ENCODE data around the gene ITCH.

The ITCH gene

GRCh38 chr20:34549291-34549928, 186.3 kb downstream of the ITCH start (continued):
- TF ChIP-seq ZNF18 (tag by site-specific recombination; IDR thresholded peaks at IDR 0.05) (no peak), ZFP3 (tag by site-specific recombination; IDR thresholded peaks at IDR 0.05; ENCODE audit: low read depth) (no peak), ZNF341 (tag by site-specific recombination; IDR thresholded peaks at IDR 0.05; ENCODE audit: low read depth) (no peak), ZFP41 (tag by site-specific recombination; IDR thresholded peaks at IDR 0.05; ENCODE audit: borderline replicate concordance) (no peak), ZNF274 (IDR thresholded peaks at IDR 0.05; ENCODE audit: low read length) (no peak), ZNF274 (tag by site-specific recombination; IDR thresholded peaks at IDR 0.05; ENCODE audit: borderline replicate concordance) (no peak), ZNF600 (tag by site-specific recombination; IDR thresholded peaks at IDR 0.05) (peak; percentile 92), ZNF26 (tag by site-specific recombination; IDR thresholded peaks at IDR 0.05) (no peak), KLF10 (tag by site-specific recombination; IDR thresholded peaks at IDR 0.05) (peak; percentile 70), ZNF488 (tag by site-specific recombination; IDR thresholded peaks at IDR 0.05) (no peak), OSR2 (tag by site-specific recombination; IDR thresholded peaks at IDR 0.05) (peak; percentile 13; the same call in 1 of the 2 replicates), ZNF404 (tag by site-specific recombination; IDR thresholded peaks at IDR 0.05) (no peak), BCL11B (tag by site-specific recombination; IDR thresholded peaks at IDR 0.05; ENCODE audit: low read depth) (no peak), ZNF280C (tag by site-specific recombination; IDR thresholded peaks at IDR 0.05) (no peak), ZNF16 (tag by site-specific recombination; IDR thresholded peaks at IDR 0.05; ENCODE audit: low read depth) (no peak), ZNF433 (tag by site-specific recombination; IDR thresholded peaks at IDR 0.05; ENCODE audit: low read depth) (no peak), ZNF175 (tag by site-specific recombination; IDR thresholded peaks at IDR 0.05) (no peak), ZNF214 (tag by site-specific recombination; IDR thresholded peaks at IDR 0.05; ENCODE audit: borderline replicate concordance) (no peak), RBAK (tag by site-specific recombination; IDR thresholded peaks at IDR 0.05) (no peak), ZNF529 (tag by site-specific recombination; IDR thresholded peaks at IDR 0.05; ENCODE audit: insufficient replicate concordance) (no peak), ZBTB26 (tag by site-specific recombination; optimal IDR thresholded peaks at IDR 0.05) (no peak), ZNF76 (tag by site-specific recombination; IDR thresholded peaks at IDR 0.05; ENCODE audit: borderline replicate concordance, low read depth) (no peak), ZNF837 (tag by site-specific recombination; IDR thresholded peaks at IDR 0.05) (no peak), ZBTB6 (tag by site-specific recombination; IDR thresholded peaks at IDR 0.05) (no peak), ZNF324 (tag by site-specific recombination; IDR thresholded peaks at IDR 0.05) (no peak), ZNF114 (tag by site-specific recombination; IDR thresholded peaks at IDR 0.05) (no peak), ZBTB21 (tag by site-specific recombination; IDR thresholded peaks at IDR 0.05) (no peak), ZNF350 (tag by site-specific recombination; IDR thresholded peaks at IDR 0.05) (no peak), ZNF843 (tag by site-specific recombination; IDR thresholded peaks at IDR 0.05) (no peak), ZNF654 (tag by site-specific recombination; IDR thresholded peaks at IDR 0.05; ENCODE audit: low read depth) (no peak), ZNF561 (tag by site-specific recombination; IDR thresholded peaks at IDR 0.05; ENCODE audit: borderline replicate concordance) (0 out of 2 replicates have a peak, but pooled peaks have one; percentile 32), ZNF335 (tag by site-specific recombination; conservative IDR thresholded peaks at IDR 0.05) (no peak), ZNF138 (tag by site-specific recombination; IDR thresholded peaks at IDR 0.05; ENCODE audit: borderline replicate concordance) (no peak)
